Neuronal stem cell (in vitro differentiated cells): ENCODE data around the gene CENPO.

Experiments used
- DNase-seq: peaks from one replicate; pipeline ENCODE4 v3.0.0-alpha.2; 2013; ENCODE audit warnings: low spot score
- H2AFZ ChIP-seq: one replicate; pipeline ENCODE4 v1.6.1; 2013; ENCODE audit warnings: mild to moderate bottlenecking, low read length, inconsistent platforms
- H2AK5ac ChIP-seq: 2 replicates; pipeline ENCODE4 v1.6.1; 2013; ENCODE audit warnings: low read depth, mild to moderate bottlenecking, inconsistent platforms, low read length, moderate library complexity, mixed read lengths
- H2BK120ac ChIP-seq: 2 replicates; pipeline ENCODE4 v1.6.1; 2013; ENCODE audit warnings: low read depth, mild to moderate bottlenecking, inconsistent platforms, low read length, moderate library complexity, mixed read lengths
- H2BK12ac ChIP-seq: one replicate; pipeline ENCODE4 v1.6.1; 2013; ENCODE audit warnings: low read length, inconsistent platforms
- H2BK15ac ChIP-seq: 2 replicates; pipeline ENCODE4 v1.6.1; 2013; ENCODE audit warnings: mild to moderate bottlenecking, low read length, inconsistent platforms, mixed read lengths
- H2BK5ac ChIP-seq: one replicate; pipeline ENCODE4 v1.6.1; 2013; ENCODE audit warnings: inconsistent platforms, mild to moderate bottlenecking, low read length, moderate library complexity
- H3K14ac ChIP-seq: one replicate; pipeline ENCODE4 v1.6.1; 2013; ENCODE audit warnings: low read length, inconsistent platforms
- H3K18ac ChIP-seq: 2 replicates; pipeline ENCODE4 v1.6.1; 2013; ENCODE audit warnings: low read length, inconsistent platforms
- H3K23ac ChIP-seq: 2 replicates; pipeline ENCODE4 v1.6.1; 2013; ENCODE audit warnings: low read depth, mild to moderate bottlenecking, mixed read lengths, low read length, inconsistent platforms; ENCODE audit not compliant: poor library complexity
- H3K27ac ChIP-seq: replicated peaks from 3 replicates; pipeline ENCODE4 v1.5.1; 2013; ENCODE audit warnings: low read length, inconsistent platforms
- H3K27me3 ChIP-seq, 3 experiments: 2 replicates each; pipeline ENCODE4 v1.6.1; 2013; ENCODE audit warnings: low read length in 3 of 3, mild to moderate bottlenecking in 2 of 3, inconsistent platforms in 1 of 3, low read depth in 1 of 3, mixed read lengths in 1 of 3, moderate library complexity in 1 of 3; ENCODE audit not compliant: control insufficient read depth in 3 of 3, insufficient read depth in 3 of 3
- H3K36me3 ChIP-seq, 2 donors: replicated peaks in 1 of 2; 2 replicates each; pipeline ENCODE4 v1.6.1; 2013; ENCODE audit warnings: low read length in 2 of 2; ENCODE audit not compliant: control insufficient read depth in 2 of 2, insufficient read depth in 2 of 2
- H3K4ac ChIP-seq: 2 replicates; pipeline ENCODE4 v1.6.1; 2013; ENCODE audit warnings: inconsistent platforms, mild to moderate bottlenecking, low read length, moderate library complexity
- H3K4me1 ChIP-seq, 2 donors: 1 replicate in 1 of 2; 2 replicates in 1 of 2; pipeline ENCODE4 v1.6.1; 2013; ENCODE audit warnings: low read length in 2 of 2, low read depth in 1 of 2; ENCODE audit not compliant: control insufficient read depth in 2 of 2, insufficient read depth in 1 of 2
- H3K4me2 ChIP-seq: one replicate; pipeline ENCODE4 v1.6.1; 2013; ENCODE audit warnings: mild to moderate bottlenecking, low read length, inconsistent platforms; ENCODE audit not compliant: insufficient read depth, poor library complexity, severe bottlenecking
- H3K4me3 ChIP-seq, 2 donors: 2 replicates each; pipeline ENCODE4 v1.5.1; 2013; ENCODE audit warnings: low read length in 2 of 2, mild to moderate bottlenecking in 2 of 2, inconsistent platforms in 1 of 2, moderate library complexity in 1 of 2
- H3K79me1 ChIP-seq: one replicate; pipeline ENCODE4 v1.6.1; 2013; ENCODE audit warnings: low read depth, mild to moderate bottlenecking, inconsistent platforms, low read length, moderate library complexity
- H3K9ac ChIP-seq: one replicate; pipeline ENCODE4 v1.6.1; 2013; ENCODE audit warnings: mild to moderate bottlenecking, low read depth, low read length, inconsistent platforms; ENCODE audit not compliant: poor library complexity
- H3K9me3 ChIP-seq, 2 donors: replicated peaks in 1 of 2; 2 replicates each; pipeline versions ENCODE3 to v1.6.1; 2013; ENCODE audit warnings: low read length in 2 of 2, mild to moderate bottlenecking in 2 of 2, inconsistent platforms in 1 of 2, low read depth in 1 of 2, mixed read lengths in 1 of 2, moderate library complexity in 1 of 2; ENCODE audit not compliant: control insufficient read depth in 2 of 2, insufficient read depth in 1 of 2
- H4K8ac ChIP-seq: one replicate; pipeline ENCODE4 v1.6.1; 2013; ENCODE audit warnings: low read depth, mild to moderate bottlenecking, inconsistent platforms, low read length, moderate library complexity
- H4K91ac ChIP-seq: one replicate; pipeline ENCODE4 v1.6.1; 2013; ENCODE audit warnings: low read length, low read depth, mild to moderate bottlenecking, inconsistent platforms; ENCODE audit not compliant: poor library complexity
- WGBS, 2 donors: extraction: QIAGEN DNeasy Blood & Tissue Kit; methylation state at CpG; one replicate each; pipeline ENCODE4 v1.1.7; 2013; ENCODE audit warnings: missing lambda C conversion rate in 2 of 2, mixed read lengths in 1 of 2; ENCODE audit not compliant: insufficient read length in 2 of 2, insufficient replicate concordance in 1 of 2; ENCODE audit errors: extremely low coverage in 2 of 2; 5-methylcytosine and 5-hydroxymethylcytosine counted together

The CENPO gene

GRCh38 chr2:24747299-24747698 lies 45.9 kb upstream of the CENPO start:
- no peak overlapping the region for H2AK5ac ChIP-seq

GRCh38 chr2:24749069-24749691 lies 44.0 kb upstream of the CENPO start:
- no peak overlapping the region for H3K18ac ChIP-seq
- no peak for DNase-seq
- no peak overlapping the region for H4K91ac ChIP-seq
- H3K79me1 ChIP-seq, result no peaks in the 10 kb centered on the region
- H3K4me3 ChIP-seq, result no peak overlapping the region
- H3K14ac ChIP-seq, result no peak overlapping the region
- H2AFZ ChIP-seq, result no peak overlapping the region
- no peaks in the 10 kb centered on the region for H3K9me3 ChIP-seq
- no peaks in the 10 kb centered on the region for H3K27me3 ChIP-seq
- no peak overlapping the region for H2BK120ac ChIP-seq
- H3K4me1 ChIP-seq, result peaks cover 0 to under 1% of the 10 kb centered on the region in 2 donors
- no peak overlapping the region for H2BK12ac ChIP-seq
- peaks cover 3 to 43% of the 10 kb centered on the region in 2 donors for H3K36me3 ChIP-seq
- no peak overlapping the region for H3K23ac ChIP-seq
- H2AK5ac ChIP-seq, result no peak overlapping the region
- WGBS, 2 donors, result no CpG with 5 or more reads among the region's 7 CpGs
- no peak overlapping the region for H3K4me2 ChIP-seq
- H2BK5ac ChIP-seq, result no peak overlapping the region
- no peak overlapping the region for H2BK15ac ChIP-seq
- H3K4ac ChIP-seq, result no peak overlapping the region
- H4K8ac ChIP-seq, result no peak overlapping the region
- no peak overlapping the region for H3K27ac ChIP-seq
- H3K9ac ChIP-seq, result no peak overlapping the region

More at GRCh38 chr2:24747299-24747698, 45.9 kb upstream of the CENPO start:
- Histone ChIP-seq H2BK120ac (no peak overlapping the region), H2BK15ac (no peak overlapping the region), H3K23ac (no peak overlapping the region), H4K8ac (no peak overlapping the region), H2BK5ac (no peak overlapping the region), H3K27me3 (no peaks in the 10 kb centered on the region), H4K91ac (no peak overlapping the region), H2BK12ac (no peak overlapping the region), H3K4ac (no peak overlapping the region), H3K4me2 (no peak overlapping the region), H3K4me1 (peaks cover 3% of the 10 kb centered on the region in 2 donors), H3K27ac (no peak overlapping the region), H3K36me3 (peaks cover 3 to 33% of the 10 kb centered on the region in 2 donors), H3K14ac (no peak overlapping the region), H3K79me1 (no peaks in the 10 kb centered on the region), H3K18ac (no peak overlapping the region), H2AFZ (no peak overlapping the region), H3K9me3 (no peaks in the 10 kb centered on the region), H3K9ac (no peak overlapping the region), H3K4me3 (no peak overlapping the region)
- no peak for DNase-seq
- WGBS, 2 donors, result no CpG with 5 or more reads among the region's 3 CpGs

- no peak overlapping the region for H3K14ac ChIP-seq
- H2BK120ac ChIP-seq, result no peak overlapping the region
- H3K4me3 ChIP-seq, result no peak overlapping the region
- no peak overlapping the region for H2AFZ ChIP-seq
- H3K27ac ChIP-seq, result no peak overlapping the region
- no peak overlapping the region for H3K4me2 ChIP-seq
- H3K18ac ChIP-seq, result no peak overlapping the region
- no peak overlapping the region for H4K8ac ChIP-seq
- H3K27me3 ChIP-seq, result no peaks in the 10 kb centered on the region
- no peaks in the 10 kb centered on the region for H3K79me1 ChIP-seq
- no peak overlapping the region for H2BK12ac ChIP-seq
- H2AK5ac ChIP-seq, result no peak overlapping the region
- H3K36me3 ChIP-seq, result peaks cover 6 to 72% of the 10 kb centered on the region in 2 donors
- no peaks in the 10 kb centered on the region for H3K9me3 ChIP-seq
- H2BK5ac ChIP-seq, result no peak overlapping the region
- H3K4ac ChIP-seq, result no peak overlapping the region
- DNase-seq, result no peak
- H2BK15ac ChIP-seq, result no peak overlapping the region
- no peak overlapping the region for H3K9ac ChIP-seq
- peaks cover 0 to 2% of the 10 kb centered on the region in 2 donors for H3K4me1 ChIP-seq
- WGBS, 2 donors, result no CpG with 5 or more reads among the region's 3 CpGs
- no peak overlapping the region for H4K91ac ChIP-seq
- no peak overlapping the region for H3K23ac ChIP-seq
Observed at GRCh38 chr2:24754985-24755705, 38.1 kb upstream of the CENPO start.

- H3K9me3 ChIP-seq, result peaks cover 0 to 6% of the 10 kb centered on the region in 2 donors
- no peak overlapping the region for H2BK15ac ChIP-seq
- no peak overlapping the region for H2BK5ac ChIP-seq
- no peak overlapping the region for H3K4ac ChIP-seq
- H3K4me2 ChIP-seq, result no peak overlapping the region
- no peak overlapping the region for H3K27ac ChIP-seq
- H2BK120ac ChIP-seq, result no peak overlapping the region
- no peak for DNase-seq
- H3K79me1 ChIP-seq, result no peaks in the 10 kb centered on the region
- no CpG with 5 or more reads among the region's 1 CpG for WGBS, 2 donors
- no peak overlapping the region for H3K4me3 ChIP-seq
- no peak overlapping the region for H4K91ac ChIP-seq
- no peak overlapping the region for H3K14ac ChIP-seq
- H3K9ac ChIP-seq, result no peak overlapping the region
- no peak overlapping the region for H3K23ac ChIP-seq
- no peaks in the 10 kb centered on the region for H3K27me3 ChIP-seq
- peaks cover 0 to 2% of the 10 kb centered on the region in 2 donors for H3K4me1 ChIP-seq
- no peak overlapping the region for H2AK5ac ChIP-seq
- no peak overlapping the region for H3K18ac ChIP-seq
- no peak overlapping the region for H2AFZ ChIP-seq
- H3K36me3 ChIP-seq, result peaks cover 6 to 82% of the 10 kb centered on the region in 2 donors
- H2BK12ac ChIP-seq, result no peak overlapping the region
- no peak overlapping the region for H4K8ac ChIP-seq
Observed at GRCh38 chr2:24756789-24757188, 36.4 kb upstream of the CENPO start.
